HK-2 (cell line): ENCODE measurements around the gene PCBD1.

Experiments used
- DNase-seq: peaks from one replicate; pipeline ENCODE4 v3.0.0-alpha.2; 2018; ENCODE audit not compliant: unreplicated experiment

Gene PCBD1

GRCh38 chr10:70917635-70918034 lies 29.3 kb upstream of the PCBD1 start:
- no peak for DNase-seq

DNA sequence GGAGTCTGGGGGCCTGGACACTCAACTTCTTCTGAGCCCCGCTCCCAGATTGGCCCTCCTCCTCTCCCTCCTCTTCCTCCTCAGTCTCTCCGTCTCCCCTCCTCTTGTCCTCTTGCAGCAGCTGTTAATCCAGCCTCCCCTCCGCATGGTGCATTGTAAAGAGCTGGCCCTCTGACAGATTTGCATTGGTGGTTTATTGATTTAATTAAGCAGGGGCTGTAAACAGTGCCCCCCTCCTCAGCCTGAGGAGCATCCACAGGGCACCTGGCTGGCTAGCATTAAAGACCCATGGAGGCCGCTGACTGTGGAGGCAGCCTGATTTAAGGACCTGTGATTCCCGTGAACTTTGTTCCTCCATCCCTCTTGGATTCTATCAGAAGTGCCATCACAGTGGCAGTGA lies 28.9 kb upstream of the PCBD1 start:
- no peak for DNase-seq

DNA sequence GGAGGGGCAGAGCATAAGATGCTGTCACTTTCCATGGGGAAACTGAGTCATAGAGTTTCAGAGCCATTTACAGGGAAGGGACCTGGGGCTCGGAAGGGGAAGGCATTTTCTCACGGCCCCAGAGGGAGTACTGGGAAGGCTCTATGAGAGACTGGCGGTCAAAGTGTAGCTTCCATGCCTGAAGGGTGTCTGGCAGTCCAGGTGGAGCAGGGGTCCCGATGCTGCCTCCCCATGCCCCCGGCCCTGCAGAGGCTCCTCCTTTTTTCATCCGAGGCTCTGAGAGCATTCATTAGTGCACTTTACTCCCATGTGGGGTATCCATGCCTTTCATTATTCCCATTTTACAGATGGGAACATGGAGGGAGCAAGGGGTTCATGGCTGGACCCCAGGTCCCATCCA lies 27.9 kb upstream of the PCBD1 start:
- DNase-seq: no peak

DNA sequence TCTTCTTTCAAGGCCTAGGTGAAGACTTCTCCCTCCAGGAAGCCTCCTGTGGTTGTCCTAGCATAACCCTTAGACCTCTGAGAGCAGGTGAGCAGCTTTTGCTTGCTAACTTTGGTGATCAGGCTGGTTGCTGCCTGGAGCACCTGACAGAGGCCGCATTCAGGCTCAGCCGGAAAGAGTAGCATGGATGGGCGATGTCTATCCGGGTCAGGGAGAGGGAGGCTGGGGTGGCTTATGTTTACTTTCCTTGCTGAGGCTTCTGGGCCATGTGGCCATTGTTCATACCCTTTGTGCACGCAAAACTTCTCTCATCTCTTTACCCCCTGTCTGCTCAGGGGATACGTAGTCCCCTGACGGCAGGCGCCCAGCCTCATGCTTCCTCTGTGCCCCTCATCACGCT lies 27.4 kb upstream of the PCBD1 start:
- DNase-seq: no peak

- DNase-seq: no peak
These were observed 26.8 kb upstream of the PCBD1 start for GRCh38 chr10:70915206-70915605.

DNA sequence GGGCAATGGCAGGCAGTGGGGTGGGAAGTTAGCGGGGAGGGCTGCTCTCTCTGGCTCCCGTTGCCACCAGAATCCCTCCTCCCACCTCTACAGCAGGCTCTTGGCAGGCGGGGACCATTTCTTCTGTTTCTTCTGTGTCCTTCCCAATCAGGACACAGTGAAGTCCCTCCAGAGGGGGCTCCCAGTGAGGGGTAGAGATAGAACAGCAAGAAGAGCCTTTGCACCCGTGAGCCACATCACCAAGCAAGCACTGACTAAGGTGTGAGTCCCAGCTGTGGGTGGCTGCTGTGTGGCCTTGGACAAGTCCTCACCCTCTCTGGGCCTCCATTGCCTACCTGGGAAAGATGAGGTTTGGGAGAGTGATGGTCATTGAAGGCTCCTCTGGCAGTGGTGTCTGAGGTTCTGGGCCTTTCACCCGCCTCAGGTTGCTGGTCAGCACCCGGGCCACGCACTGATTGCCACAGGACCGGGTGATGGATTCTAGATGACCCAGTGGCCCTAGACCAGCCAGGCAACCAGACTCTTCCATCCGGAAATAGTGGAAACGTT lies 26.0 kb upstream of the PCBD1 start:
- DNase-seq: no peak

DNA sequence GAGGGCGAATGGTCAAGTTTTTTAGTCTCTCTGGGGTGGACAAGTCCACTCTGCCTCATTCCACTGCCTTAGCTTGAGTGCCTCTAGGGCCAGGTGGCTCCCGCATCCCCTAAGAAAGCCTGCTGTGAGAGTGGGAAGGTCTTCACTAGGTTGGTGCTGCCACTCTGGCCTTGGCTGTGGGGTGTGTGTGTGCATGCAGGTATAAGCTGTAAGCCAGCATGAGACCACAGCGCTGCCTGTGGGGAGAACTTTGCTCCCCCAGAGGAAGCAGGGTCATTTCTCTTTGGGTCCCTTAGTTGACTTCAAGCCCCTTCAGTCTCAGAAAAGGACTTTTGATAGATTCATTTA lies 25.5 kb upstream of the PCBD1 start:
- DNase-seq: no peak

GRCh38 chr10:70913191-70913892 lies 25.0 kb upstream of the PCBD1 start:
- no peak for DNase-seq

GRCh38 chr10:70912556-70912955 lies 24.2 kb upstream of the PCBD1 start:
- DNase-seq: no peak

- DNase-seq: no peak
These were observed 23.0 kb upstream of the PCBD1 start for GRCh38 chr10:70911386-70911785.

DNA sequence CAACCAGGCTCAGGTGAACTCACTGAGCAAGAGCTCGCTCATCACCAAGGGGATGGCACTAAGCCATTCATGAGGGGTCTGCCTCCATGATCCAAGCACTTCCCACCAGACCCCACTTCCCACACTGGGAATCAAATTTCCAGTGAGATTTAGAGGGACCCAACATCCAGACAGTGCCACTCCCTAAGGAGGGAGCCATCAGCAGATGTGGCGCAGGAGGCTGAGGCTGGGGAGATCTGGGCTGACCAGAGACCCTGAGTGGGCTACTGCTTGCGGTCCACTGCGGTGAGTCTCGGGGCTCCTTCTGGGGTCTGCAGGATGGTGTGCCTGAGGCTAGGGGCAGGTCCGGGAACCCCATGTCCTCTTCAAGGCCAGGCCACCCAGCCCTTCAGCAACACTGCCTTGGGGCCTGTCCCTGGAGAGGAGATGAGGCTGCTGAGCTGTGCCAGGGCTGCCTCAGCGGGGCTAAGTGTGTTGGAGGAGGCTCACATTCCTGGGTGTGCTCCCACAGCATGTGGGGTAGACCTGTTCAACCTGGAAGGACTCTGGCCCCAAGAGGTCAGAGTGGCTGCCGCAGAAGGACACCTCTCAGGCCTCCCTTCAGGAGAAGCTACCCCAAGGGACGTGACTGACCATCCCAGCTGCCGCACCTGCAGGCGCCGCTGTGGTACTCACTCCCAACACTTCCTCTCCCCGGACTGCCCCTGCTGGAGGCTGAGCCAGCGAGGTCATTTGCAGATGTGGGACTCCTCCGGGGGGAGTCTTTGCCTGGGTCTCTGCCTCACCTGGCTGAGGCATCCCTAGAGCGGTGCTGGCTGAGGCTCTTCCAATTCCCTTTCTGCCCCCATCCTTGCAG lies 22.3 kb upstream of the PCBD1 start:
- DNase-seq: no peak

GRCh38 chr10:70909326-70909935 lies 21.1 kb upstream of the PCBD1 start:
- no peak for DNase-seq

- DNase-seq: no peak
These were observed 20.3 kb upstream of the PCBD1 start for GRCh38 chr10:70908406-70909296.

DNA sequence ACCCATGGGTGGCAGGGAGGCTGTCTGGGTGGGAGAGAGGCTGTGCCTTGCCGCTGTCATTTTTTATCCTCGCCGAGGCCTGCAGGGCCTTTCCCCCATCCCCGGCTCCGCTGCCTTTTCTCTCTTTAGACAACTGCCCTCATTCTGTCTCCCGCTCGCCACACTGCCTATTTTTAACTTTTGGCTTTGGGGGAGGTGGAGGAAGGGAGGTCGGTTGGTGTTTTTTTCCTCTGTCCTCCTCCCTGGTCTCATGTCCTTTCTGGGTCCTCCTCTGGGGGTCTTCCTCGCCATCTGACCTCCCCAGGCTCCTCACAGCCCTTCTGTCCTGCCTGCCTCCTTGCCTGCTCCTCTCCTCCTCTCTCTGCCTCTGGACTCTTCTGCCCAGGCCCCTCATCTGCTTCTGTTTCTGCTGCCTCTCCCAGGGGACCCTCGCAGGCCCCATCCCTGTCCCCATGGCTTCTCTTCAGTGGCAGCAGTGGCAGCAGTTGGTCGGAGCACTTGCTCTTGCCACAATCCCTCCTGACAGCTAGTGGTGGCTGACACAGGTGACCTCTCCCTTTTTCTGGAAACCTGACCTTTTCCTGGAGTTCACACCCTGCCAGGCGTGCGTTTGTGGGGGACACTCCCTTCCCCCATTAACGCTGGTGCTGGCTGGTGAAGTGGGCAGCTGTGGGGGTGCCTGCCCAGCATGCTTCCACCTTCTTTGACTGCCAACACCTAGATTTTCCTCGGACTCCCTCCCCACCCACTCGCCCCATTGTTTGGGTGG lies 19.5 kb upstream of the PCBD1 start:
- no peak for DNase-seq

DNA sequence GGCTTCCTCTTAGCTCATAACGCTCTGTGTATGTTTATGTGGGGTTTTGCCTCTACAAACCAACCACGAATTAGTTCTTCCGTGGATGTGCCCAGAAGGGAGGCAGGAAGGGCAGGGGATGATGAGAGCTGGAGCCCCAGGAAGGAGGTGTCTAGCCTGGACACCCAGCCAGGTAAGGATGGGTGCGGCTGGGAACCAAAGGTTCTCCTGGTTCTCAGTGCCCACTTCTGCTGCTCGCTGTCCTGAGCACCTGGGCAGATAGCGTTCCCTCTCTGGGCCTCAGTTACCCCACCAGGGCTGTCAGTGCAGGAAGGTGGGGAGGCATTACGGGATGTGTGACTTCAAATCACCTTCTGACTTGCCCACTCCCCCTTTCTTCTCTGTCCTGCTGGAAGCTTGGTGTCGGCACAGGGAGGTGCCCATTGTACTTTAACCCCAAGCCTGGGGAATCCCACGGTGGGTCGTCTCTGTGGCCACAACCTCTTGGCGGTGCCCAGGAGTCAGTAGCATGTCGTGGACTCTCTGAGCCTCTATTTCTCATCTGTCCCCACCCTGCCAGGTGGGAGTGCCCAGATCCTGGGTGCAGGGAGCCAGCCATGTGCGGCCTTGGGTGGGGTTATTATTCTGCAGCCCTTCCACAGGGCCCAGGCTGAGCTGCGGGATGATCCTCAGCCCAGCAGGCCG lies 18.7 kb upstream of the PCBD1 start:
- DNase-seq: no peak

DNA sequence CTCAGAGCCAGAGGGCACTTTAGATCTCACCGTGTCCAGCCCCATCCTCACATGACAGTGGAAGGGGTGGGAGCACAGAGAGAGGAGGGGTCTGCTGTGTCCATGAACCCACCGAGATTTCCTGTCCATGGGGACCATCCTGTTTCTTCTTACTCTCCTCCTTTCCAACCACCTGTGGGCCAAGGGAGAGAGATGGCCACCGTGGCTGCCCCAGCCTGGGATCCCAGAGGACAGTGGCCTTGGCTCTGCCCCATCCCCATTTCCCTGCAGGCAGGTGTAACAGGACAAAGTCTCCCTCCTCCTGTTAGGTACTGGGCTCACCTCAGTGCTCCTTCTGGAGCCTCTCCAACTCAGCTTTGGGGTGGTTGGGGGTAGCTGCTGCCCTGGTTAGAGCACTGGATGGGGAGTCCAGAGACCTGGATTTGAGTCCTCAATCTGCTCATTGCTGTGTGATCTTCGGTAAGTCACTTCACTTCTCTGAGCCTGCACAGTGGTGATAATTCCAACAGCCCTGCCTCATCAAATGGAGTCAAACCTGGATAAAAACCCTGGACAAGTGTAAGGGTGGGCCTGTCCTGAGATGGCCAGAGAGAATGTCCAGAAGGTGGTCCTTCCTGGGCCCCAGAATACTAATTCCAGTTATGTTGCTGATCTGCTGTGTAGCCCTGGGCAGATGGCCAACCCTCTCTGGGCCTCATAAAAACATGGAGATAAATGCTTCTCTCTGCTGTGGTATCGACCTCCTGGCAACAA lies 17.8 kb upstream of the PCBD1 start:
- no peak for DNase-seq

DNA sequence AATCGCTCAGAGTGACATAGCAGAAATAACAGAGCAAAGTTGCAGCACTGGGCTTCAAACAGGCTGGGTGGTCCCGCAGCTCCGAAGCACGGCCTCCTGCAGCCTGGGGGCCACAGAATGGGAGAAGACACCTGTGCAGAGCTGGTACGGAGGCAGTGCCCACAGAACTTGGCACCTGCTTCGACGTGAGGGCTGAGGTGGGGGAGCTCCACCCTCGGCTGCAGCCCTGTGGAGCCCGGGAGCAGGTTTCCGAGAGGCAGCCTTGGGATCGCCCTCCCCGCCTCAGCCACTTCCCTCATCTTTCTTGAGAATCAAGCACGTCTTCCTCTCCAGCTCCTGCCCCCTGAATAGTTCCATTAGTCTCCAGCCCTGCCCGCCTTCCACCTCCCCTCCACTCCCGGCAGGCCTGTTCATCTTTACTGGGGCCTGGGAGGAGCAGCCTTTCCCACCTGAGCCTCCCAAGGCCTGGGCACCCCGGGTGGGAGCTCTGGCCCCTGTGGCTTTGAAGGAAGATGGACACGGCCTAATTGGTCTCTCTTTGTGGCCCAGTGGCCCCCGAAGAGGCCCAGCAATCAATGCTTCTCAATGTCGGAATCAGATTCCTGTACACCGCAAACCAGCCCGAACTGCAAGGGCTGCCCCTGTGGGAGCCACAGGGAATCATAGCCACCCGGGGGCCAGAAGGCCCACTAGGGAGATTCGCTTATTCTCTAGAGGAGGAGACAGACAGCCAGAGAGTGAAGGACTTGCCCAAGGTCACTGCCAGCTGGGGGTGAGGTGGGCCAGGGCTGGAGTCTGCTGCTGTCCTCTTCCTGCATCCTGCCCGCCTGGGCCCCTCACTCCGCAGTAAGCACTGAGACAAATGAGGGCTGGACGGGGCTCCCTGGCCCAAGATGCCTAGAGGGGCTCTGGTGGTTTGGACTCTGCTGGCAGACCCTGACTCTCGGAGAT lies 17.0 kb upstream of the PCBD1 start:
- no peak for DNase-seq

DNA sequence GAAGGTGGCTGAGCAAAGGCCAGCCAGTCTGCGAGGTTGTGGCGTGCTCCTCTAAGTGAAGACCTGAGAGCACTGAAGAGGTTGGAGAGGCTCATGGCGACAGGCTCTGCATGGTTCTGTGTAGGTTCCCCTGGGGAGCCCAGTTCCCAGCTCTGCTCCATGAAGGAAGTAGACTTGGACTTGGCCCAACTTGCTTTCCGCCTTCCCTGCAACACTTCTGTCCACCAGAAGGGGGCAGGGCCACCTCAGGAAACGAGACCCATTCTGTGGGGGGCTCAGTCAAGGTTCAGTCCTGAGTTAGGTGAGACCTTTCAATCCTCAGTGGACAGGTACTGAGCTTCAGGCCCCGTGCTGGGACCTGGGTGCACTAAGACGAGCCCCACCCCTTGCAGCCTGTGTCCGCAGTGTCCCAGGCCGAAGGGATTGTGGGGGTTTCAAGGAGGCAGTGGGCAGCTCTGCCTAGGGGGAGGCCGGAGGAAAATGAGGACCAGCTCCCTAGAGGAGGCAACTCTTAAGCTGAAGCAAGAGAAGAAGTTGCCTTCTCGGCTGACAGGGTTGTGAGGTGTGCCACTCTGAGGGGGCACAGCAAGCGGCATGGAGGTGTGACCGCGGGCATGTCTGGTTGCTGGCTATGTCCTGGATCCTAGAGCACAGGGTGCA lies 15.0 kb upstream of the PCBD1 start:
- DNase-seq: peak; percentile 61
